ENCODE results near the gene CACNA1C.

The CACNA1C gene

GRCh38 chr12:2291182-2291832 lies 238.5 kb downstream of the CACNA1C start:
- no peak for DNase-seq (ENCODE audit: low read depth in 3 of 3, low spot score in 1 of 3)

- no peak for DNase-seq (ENCODE audit: low read depth in 3 of 3, low spot score in 1 of 3)
Observed at GRCh38 chr12:2291947-2292346, 239.2 kb downstream of the CACNA1C start.

GRCh38 chr12:2292560-2292959 lies 239.8 kb downstream of the CACNA1C start:
- no peak for DNase-seq (ENCODE audit: low read depth in 3 of 3, low spot score in 1 of 3)

- DNase-seq (ENCODE audit: low read depth in 3 of 3, low spot score in 1 of 3) = no peak
Observed at GRCh38 chr12:2294651-2295475, 242.1 kb downstream of the CACNA1C start.

- no peak for DNase-seq (ENCODE audit: low read depth in 3 of 3, low spot score in 1 of 3)
Observed at GRCh38 chr12:2295941-2296461, 243.2 kb downstream of the CACNA1C start.

GRCh38 chr12:2297004-2297403 lies 244.2 kb downstream of the CACNA1C start:
- no peak for DNase-seq (ENCODE audit: low read depth in 3 of 3, low spot score in 1 of 3)

- DNase-seq (ENCODE audit: low read depth in 3 of 3, low spot score in 1 of 3) = no peak
Observed at GRCh38 chr12:2297658-2298057, 244.9 kb downstream of the CACNA1C start.

GRCh38 chr12:2298556-2299200 lies 245.9 kb downstream of the CACNA1C start:
- DNase-seq (ENCODE audit: low read depth in 3 of 3, low spot score in 1 of 3) = no peak

GRCh38 chr12:2299206-2299605 lies 246.4 kb downstream of the CACNA1C start:
- DNase-seq (ENCODE audit: low read depth in 3 of 3, low spot score in 1 of 3) = no peak

- DNase-seq (ENCODE audit: low read depth in 3 of 3, low spot score in 1 of 3) = no peak
Observed at GRCh38 chr12:2300168-2300567, 247.4 kb downstream of the CACNA1C start.

- no peak for DNase-seq (ENCODE audit: low read depth in 3 of 3, low spot score in 1 of 3)
Observed at GRCh38 chr12:2300886-2301285, 248.1 kb downstream of the CACNA1C start.

- no peak for DNase-seq (ENCODE audit: low read depth in 3 of 3, low spot score in 1 of 3)
Observed at GRCh38 chr12:2301531-2302461, 249.0 kb downstream of the CACNA1C start.

- DNase-seq (ENCODE audit: low read depth in 3 of 3, low spot score in 1 of 3) = no peak
Observed at GRCh38 chr12:2302711-2303580, 250.2 kb downstream of the CACNA1C start.

GRCh38 chr12:2304223-2304622 lies 251.4 kb downstream of the CACNA1C start:
- no peak for DNase-seq (ENCODE audit: low read depth in 3 of 3, low spot score in 1 of 3)

- no peak for DNase-seq (ENCODE audit: low read depth in 3 of 3, low spot score in 1 of 3)
Observed at GRCh38 chr12:2306012-2306411, 253.2 kb downstream of the CACNA1C start.

GRCh38 chr12:2306735-2307134 lies 253.9 kb downstream of the CACNA1C start:
- DNase-seq (ENCODE audit: low read depth in 3 of 3, low spot score in 1 of 3) = no peak

GRCh38 chr12:2307550-2307949 lies 254.8 kb downstream of the CACNA1C start:
- DNase-seq (ENCODE audit: low read depth in 3 of 3, low spot score in 1 of 3) = no peak

GRCh38 chr12:2309647-2310046 lies 256.9 kb downstream of the CACNA1C start:
- no peak for DNase-seq (ENCODE audit: low read depth in 3 of 3, low spot score in 1 of 3)

- no peak for DNase-seq (ENCODE audit: low read depth in 3 of 3, low spot score in 1 of 3)
Observed at GRCh38 chr12:2311020-2311778, 258.4 kb downstream of the CACNA1C start.
